ENCODE measurements around the gene BEGAIN. TPM values are rescaled to one million over a fixed set of nuclear protein-coding genes. Genes with fewer than 3 reads are reported as not detected.

The BEGAIN gene
- total and polyA plus RNA-seq, 9 of the 15 experiments (the other 6 are each of a cell fraction or from before 2014, with no cell fraction given): 0.07 to 0.68 (median 0.55) TPM; not detected in 3

DNA sequence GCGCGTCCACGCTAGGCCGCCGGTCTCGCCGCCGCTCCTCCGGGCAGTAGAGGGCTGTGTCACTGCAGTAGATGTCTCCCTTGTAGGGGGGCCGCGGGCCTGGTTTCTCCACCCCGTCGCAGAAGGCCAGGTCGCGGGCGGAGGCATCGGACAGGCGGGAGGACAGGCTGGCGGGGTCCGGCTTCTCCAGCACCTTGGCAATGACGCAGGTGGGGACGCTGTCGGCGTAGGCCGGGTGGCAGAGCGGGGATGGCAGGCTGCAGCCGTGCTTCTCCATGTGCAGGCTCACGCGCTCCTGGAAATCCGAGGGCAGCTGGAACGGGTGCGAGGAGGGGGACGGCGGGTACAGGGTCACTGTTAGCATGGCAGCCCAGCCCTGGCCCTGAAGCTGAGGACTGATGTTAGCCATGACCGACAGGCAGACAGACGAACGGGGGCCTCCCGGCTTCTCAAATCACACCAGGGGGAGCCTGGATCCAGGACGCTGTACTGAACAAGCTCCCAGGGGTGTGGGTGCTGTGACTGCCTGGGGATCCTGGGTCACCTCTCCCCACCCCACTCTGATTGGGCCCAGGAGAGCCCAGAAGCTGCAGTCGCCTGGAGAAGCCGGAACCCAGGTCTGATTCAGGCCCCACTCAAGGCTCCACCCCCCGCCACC lies 48.1 kb downstream of the BEGAIN start:
- ChIA-PET POLR2A (no interaction called here), CTCF (ENCODE audit: low intra/inter-chr PET ratio) (no interaction called here)
- in situ Hi-C loops (cut with MboI): no loop called here
- H4K20me1 ChIP-seq (replicated peaks; ENCODE audit: control insufficient read depth, insufficient read depth, low read length): no peaks in the 10 kb centered on the region
- no peak overlapping the region for H3K4me2 ChIP-seq (ENCODE audit: insufficient read depth, low read length)
- ATAC-seq (no peak), FAIRE-seq (no peak), DNase-seq (ENCODE audit: extremely low read depth in 1 of 4, low spot score in 3 of 4) (no peak)
- BruUV-seq (replicated peaks): no TSS peak
- H3K9me3 ChIP-seq (replicated peaks; ENCODE audit: control insufficient read depth, insufficient read depth, low read depth, low read length): no peaks in the 10 kb centered on the region
- 68% methylated on average over 5 of the region's 42 CpGs for WGBS (ENCODE audit: insufficient coverage, low coverage, missing lambda C conversion rate)
- H3K4me1 ChIP-seq (replicated peaks in 1 of 2; ENCODE audit: control insufficient read depth in 2 of 2, insufficient read depth in 2 of 2, low read length in 2 of 2): peaks cover 0 to 38% of the 10 kb centered on the region in 2 experiments; a peak in 2 of 5 replicates
- H3K36me3 ChIP-seq (ENCODE audit: control insufficient read depth, insufficient read depth, low read length): no peaks in the 10 kb centered on the region
- H3K79me2 ChIP-seq (ENCODE audit: control insufficient read depth, insufficient read depth, low read length): no peaks in the 10 kb centered on the region
- no peak overlapping the region for H2AFZ ChIP-seq (ENCODE audit: low read depth, low read length)
- no peak for TF ChIP-seq MTA1 (IDR thresholded peaks at IDR 0.05; ENCODE audit: borderline replicate concordance)
- TF ChIP-seq ZBTB33 (CRISPR knock-in tag; IDR thresholded peaks at IDR 0.05): peak; percentile 48; the same call in 1 of the 2 replicates
- H3K27me3 ChIP-seq (ENCODE audit: control insufficient read depth in 2 of 2, insufficient read depth in 2 of 2, low read length in 2 of 2): no peaks in the 10 kb centered on the region
- no peak overlapping the region for H3K27ac ChIP-seq (ENCODE audit: extremely low read depth, low read depth, low read length)
- H3K9me1 ChIP-seq (ENCODE audit: control insufficient read depth, insufficient read depth, low read length): no peaks in the 10 kb centered on the region
- no peak overlapping the region for H3K4me3 ChIP-seq
- no peak overlapping the region for H3K9ac ChIP-seq (ENCODE audit: insufficient read depth in 1 of 2, low read depth in 2 of 2, low read length in 2 of 2)
- intact Hi-C loops (cut with micrococcal nuclease): no loop called here

Measured in K562 (cell line).